Thyroid gland (tissue), 4 donors: ENCODE data around the gene KRTAP4-4. TPM values are rescaled to one million over a fixed set of nuclear protein-coding genes. Genes with fewer than 3 reads are reported as not detected.
"Not testable (repeated sequence)": the region's sequence is repeated elsewhere in the genome, so short reads cannot be mapped to it uniquely, and the experiment has no call there.

ENCODE experiments used
- DNase-seq, 2 donors: peaks; one replicate each; pipeline ENCODE4 v3.0.0-alpha.2; 2019
- H3K27ac ChIP-seq, 3 donors: fragments of 200-600 bp; sonication (generic); 1 replicate in 2 of 3; 2 replicates in 1 of 3; pipeline ENCODE4 v1.5.1; 2016 to 2019; ENCODE audit warnings: mild to moderate bottlenecking in 1 of 3, moderate library complexity in 1 of 3
- H3K27me3 ChIP-seq: fragments of 200-600 bp; sonication (generic); one replicate; pipeline ENCODE4 v1.5.1; 2019
- H3K36me3 ChIP-seq, 2 donors: fragments of 200-600 bp; sonication (generic); one replicate each; pipeline ENCODE4 v1.5.1; 2016 to 2019
- H3K4me1 ChIP-seq, 2 donors: fragments of 200-600 bp; sonication (generic); one replicate each; pipeline ENCODE4 v1.5.1; 2017 to 2019
- H3K4me3 ChIP-seq, 3 donors: fragments of 200-600 bp; sonication (generic); replicated peaks in 1 of 3; 1 replicate in 2 of 3; 2 replicates in 1 of 3; pipeline ENCODE4 v1.5.1; 2016; ENCODE audit warnings: mild to moderate bottlenecking in 1 of 3
- H3K9me3 ChIP-seq: fragments of 200-600 bp; sonication (generic); one replicate; pipeline ENCODE4 v1.5.1; 2017
- CTCF ChIP-seq, 6 experiments: fragments of 200-600 bp in 3 of 6; fragments of 450-650 bp in 3 of 6; sonication (generic) in 3 of 6; IDR thresholded peaks; one replicate each; pipeline ENCODE4 v1.5.1; 2016 to 2019; ENCODE audit warnings: antibody characterized with exemption in 6 of 6, mild to moderate bottlenecking in 2 of 6, inconsistent platforms in 1 of 6, moderate library complexity in 1 of 6
- POLR2A ChIP-seq, 2 donors: fragments of 450-650 bp; IDR thresholded peaks; one replicate each; pipeline ENCODE4 v1.6.1; 2017; ENCODE audit warnings: antibody characterized with exemption in 2 of 2, mild to moderate bottlenecking in 2 of 2, moderate library complexity in 1 of 2
- WGBS, 2 donors: methylation state at CpG; one replicate each; pipeline ENCODE4 v1.1.5; 2017; 5-methylcytosine and 5-hydroxymethylcytosine counted together
- intact Hi-C: fragments of 100-400 bp; cut with DNase I; formaldehyde crosslinking; loops from one replicate; pipeline ENCODE4 v1.15.1; 2023
- total RNA-seq, 4 donors: library from RNA; depleted of rRNA; stranded (reverse); fragments of >200 nt; gene quantifications; one replicate each; pipeline ENCODE4 v1.2.3, GENCODE V29; 2016

Gene KRTAP4-4
- total RNA-seq, 4 donors from 2014 or later: not detected

DNA sequence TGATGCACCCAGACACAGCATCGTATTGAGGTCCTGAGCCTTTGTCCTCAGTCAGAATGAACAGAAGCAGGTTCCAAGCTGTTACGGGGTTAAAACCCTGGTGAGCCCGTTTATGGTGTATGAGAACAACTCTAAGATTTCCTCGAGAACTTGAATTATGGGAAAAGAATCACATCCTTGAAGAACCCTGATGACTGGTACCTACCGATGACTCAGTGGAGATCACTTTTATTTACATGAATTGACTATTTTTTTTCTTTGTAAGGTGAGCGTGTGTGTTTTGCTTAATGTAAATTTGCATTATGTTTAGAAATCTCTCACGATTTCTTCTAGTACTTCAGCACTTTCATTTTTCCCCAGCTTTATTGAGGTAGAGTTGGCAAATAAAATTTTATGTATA, 3.3 kb upstream of the KRTAP4-4 start:
- DNase-seq: no peak
- no peaks in the 10 kb centered on the region for H3K36me3 ChIP-seq
- H3K4me3 ChIP-seq: no peak overlapping the region
- 75 to 76% methylated on average over 7 of the region's 7 CpGs for WGBS, 2 donors
- intact Hi-C loops: no loop called here
- no peaks in the 10 kb centered on the region for H3K9me3 ChIP-seq
- no peaks in the 10 kb centered on the region for H3K4me1 ChIP-seq
- H3K27me3 ChIP-seq: no peaks in the 10 kb centered on the region
- TF ChIP-seq POLR2A (IDR thresholded peaks at IDR 0.05) (no peak), CTCF (IDR thresholded peaks at IDR 0.05) (no peak)
- no peak overlapping the region for H3K27ac ChIP-seq

DNA sequence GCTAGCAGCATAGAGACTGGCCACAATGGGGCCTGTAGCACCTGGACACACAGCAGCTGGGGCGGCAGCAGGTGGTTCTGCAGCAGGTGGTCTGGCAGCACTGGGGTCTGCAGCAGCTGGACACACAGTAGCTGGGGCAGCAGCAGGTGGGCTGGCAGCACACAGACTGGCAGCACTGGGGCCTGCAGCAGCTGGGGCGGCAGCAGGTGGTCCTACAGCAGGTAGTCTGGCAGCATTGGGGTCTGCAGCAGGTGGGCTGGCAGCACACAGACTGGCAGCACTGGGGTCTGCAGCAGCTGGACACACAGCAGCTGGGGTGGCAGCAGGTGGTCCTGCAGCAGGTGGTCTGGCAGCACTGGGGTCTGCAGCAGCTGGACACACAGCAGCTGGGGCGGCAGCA, 358 bp downstream of the KRTAP4-4 start:
- WGBS, 2 donors: 79 to 83% methylated on average over 2 of the region's 3 CpGs
- H3K27me3 ChIP-seq, H3K4me1 ChIP-seq, H3K27ac ChIP-seq, DNase-seq, H3K4me3 ChIP-seq, intact Hi-C loops, H3K9me3 ChIP-seq, H3K36me3 ChIP-seq: not testable (repeated sequence)

DNA sequence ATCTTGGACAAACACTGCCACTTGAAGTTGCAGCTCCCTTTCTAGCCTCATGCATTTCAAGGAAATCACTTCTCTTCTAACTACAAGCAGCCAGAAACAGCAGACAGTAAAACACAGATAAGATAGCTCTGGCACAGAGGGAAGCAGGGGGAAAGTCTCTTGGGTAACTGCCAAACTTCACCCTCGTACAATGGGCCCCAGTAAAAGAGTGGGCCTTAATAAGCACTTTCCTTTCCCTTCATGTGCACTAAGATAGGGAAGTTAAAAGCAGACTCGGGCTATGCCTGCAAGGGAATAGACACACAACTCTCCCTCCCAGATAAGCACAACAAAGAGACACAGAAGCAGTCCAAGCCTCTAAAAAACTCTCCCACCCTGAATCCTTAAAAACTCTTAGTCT, 6.7 kb downstream of the KRTAP4-4 start:
- no peaks in the 10 kb centered on the region for H3K36me3 ChIP-seq
- 8 to 10% methylated on average over 2 of the region's 2 CpGs for WGBS, 2 donors
- peak in 1 of 2 donors; percentile 1 for DNase-seq
- H3K27ac ChIP-seq: no peak overlapping the region
- no peaks in the 10 kb centered on the region for H3K9me3 ChIP-seq
- intact Hi-C loops: no loop called here
- H3K27me3 ChIP-seq: no peaks in the 10 kb centered on the region
- H3K4me1 ChIP-seq: no peaks in the 10 kb centered on the region
- H3K4me3 ChIP-seq: no peak overlapping the region
- no peak for TF ChIP-seq CTCF (IDR thresholded peaks at IDR 0.05)
- no peak for TF ChIP-seq POLR2A (IDR thresholded peaks at IDR 0.05)

- TF ChIP-seq CTCF (IDR thresholded peaks at IDR 0.05) (no peak), POLR2A (IDR thresholded peaks at IDR 0.05) (no peak)
- H3K36me3 ChIP-seq: no peaks in the 10 kb centered on the region
- no peaks in the 10 kb centered on the region for H3K9me3 ChIP-seq
- no peak for DNase-seq
- no peaks in the 10 kb centered on the region for H3K4me1 ChIP-seq
- H3K4me3 ChIP-seq: no peak overlapping the region
- no peaks in the 10 kb centered on the region for H3K27me3 ChIP-seq
- 75 to 89% methylated on average over 2 of the region's 2 CpGs for WGBS, 2 donors
- no peak overlapping the region for H3K27ac ChIP-seq
- intact Hi-C loops: no loop called here
These were observed 9.0 kb downstream of the KRTAP4-4 start for GRCh38 chr17:41151525-41151924.

GRCh38 chr17:41150026-41150425, 10.5 kb downstream of the KRTAP4-4 start:
- no peak for DNase-seq
- WGBS, 2 donors: 91 to 92% methylated on average over 4 of the region's 4 CpGs

More at GRCh38 chr17:41150026-41150425, 10.5 kb downstream of the KRTAP4-4 start:
- no peaks in the 10 kb centered on the region for H3K4me1 ChIP-seq
- H3K36me3 ChIP-seq: no peaks in the 10 kb centered on the region
- H3K27ac ChIP-seq: no peak overlapping the region
- no peak for TF ChIP-seq CTCF (IDR thresholded peaks at IDR 0.05)
- intact Hi-C loops: no loop called here
- no peak overlapping the region for H3K4me3 ChIP-seq
- H3K27me3 ChIP-seq: no peaks in the 10 kb centered on the region
- H3K9me3 ChIP-seq: no peaks in the 10 kb centered on the region
